NCI-H1105 (cell line): Measurements from ENCODE around the gene ZNF280A.
"Not testable (repeated sequence)": the region's sequence is repeated elsewhere in the genome, so short reads cannot be mapped to it uniquely, and the experiment has no call there.

ENCODE experiments used
- DNase-seq: peaks from one replicate; lab custom pipeline; 2025; lab: John Stamatoyannopoulos, UW

Gene ZNF280A

DNA sequence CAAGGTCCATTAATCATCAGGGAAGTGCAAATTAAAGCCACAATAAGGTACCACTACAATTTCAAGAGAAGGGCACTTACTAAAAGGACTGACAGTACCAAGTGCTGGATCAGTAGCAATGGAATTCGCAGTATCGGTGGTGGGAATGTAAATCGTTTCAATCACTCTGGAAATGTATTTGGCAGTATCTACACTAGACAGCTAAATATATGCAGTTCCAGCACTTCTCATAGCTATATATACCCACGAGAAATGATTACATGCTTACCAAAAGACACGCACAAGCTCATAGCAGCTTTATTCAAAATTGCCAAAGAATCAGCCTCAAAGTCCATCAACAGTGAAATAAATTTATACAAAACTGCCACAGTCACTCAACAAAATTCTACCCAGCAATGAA is 7.1 kb downstream of the ZNF280A start:
- no peak for DNase-seq

- DNase-seq: not testable (repeated sequence)
Observed at GRCh38 chr22:22510833-22511232, 9.2 kb downstream of the ZNF280A start.

GRCh38 chr22:22509912-22510311 is 10.2 kb downstream of the ZNF280A start:
- not testable (repeated sequence) for DNase-seq

GRCh38 chr22:22508274-22509176 is 11.5 kb downstream of the ZNF280A start, which contains the start of gene ZNF280B:
ZNF280B (minus strand) TSS chr22:22508742; CDS start chr22:22489398, 19,344 bp downstream.
- peak; percentile 80 for DNase-seq

DNA sequence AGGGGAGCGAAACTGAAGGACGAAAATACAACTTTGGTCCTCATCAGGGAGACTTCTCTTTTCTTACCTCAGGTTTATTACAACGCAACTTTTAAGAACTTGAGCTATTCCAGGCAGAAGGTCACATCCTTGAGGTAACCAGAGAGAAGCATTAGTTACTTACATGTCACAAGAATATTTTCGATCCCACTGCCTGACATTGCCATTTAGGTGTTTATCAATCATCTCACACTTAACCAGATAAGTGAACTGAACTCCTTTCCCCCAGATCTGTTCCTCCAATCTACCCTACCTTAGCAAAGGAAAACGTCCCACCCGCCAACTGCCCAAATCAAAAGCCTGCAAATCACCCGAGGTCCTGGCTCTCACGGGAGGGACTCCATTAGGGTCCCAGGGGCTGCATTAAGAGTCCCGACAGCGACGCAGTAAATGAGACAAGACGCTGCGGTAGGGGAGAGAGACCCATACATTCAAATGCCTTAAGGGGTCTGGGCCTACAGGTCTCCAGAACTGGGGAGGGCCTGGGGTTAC is 12.3 kb downstream of the ZNF280A start:
- DNase-seq: no peak

DNA sequence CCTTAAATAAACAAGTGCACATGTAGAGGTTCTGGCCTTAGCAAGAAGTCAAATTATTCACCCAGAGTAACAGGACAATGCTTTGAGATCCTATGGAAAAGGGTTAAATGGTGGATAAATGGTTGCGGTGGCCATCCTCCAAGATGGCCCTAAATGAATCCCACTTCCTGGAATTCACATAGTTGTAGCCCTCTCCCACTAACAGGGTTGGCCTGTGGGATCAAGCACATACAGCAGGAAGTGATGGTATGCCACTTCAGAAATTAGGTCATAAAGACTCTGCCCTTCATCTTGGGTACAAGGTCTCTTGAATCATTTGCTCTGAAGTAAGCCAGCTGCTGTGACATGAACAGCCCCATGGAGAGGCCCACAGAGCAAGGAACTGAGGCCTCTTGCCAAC is 13.3 kb downstream of the ZNF280A start:
- no peak for DNase-seq

DNA sequence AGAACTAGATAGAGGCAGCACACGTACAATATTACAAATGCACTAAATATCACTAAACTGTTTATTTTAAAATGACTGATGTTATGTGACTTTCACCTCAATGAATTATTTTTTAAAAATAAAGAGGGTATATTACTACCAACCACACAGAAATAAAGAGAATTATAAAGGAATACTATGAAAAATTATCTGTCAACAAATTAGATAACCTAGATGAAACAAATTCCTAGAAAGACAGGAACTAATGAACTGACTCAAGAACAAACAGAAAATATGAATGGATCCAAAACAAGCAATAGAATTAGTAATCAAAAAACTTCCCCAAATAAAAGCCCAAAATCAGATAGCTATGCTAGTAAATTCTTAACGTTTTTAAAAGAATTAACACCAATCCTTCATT is 21.8 kb downstream of the ZNF280A start:
- DNase-seq: no peak

- DNase-seq: not testable (repeated sequence)
Observed at GRCh38 chr22:22491589-22491988, 28.5 kb downstream of the ZNF280A start.

DNA sequence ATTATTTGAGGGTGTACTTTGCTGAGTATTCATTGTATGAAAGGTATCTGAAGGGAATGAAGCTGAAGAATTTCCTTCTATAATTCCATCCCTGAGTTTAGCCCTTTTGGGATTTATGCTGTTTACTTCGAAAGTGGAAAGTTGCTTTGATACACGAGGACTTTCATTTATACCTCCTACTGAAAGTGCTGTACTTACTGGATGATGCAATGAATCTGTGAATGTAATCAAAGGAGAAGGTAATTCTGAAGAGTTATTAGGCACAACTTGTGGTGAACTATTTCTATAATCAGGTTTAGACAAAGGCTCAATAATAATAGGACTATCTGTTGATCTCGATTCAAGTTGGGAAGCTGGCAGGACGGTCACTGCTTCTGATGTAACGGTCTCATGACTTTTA is 31.3 kb downstream of the ZNF280A start:
- DNase-seq: no peak

DNA sequence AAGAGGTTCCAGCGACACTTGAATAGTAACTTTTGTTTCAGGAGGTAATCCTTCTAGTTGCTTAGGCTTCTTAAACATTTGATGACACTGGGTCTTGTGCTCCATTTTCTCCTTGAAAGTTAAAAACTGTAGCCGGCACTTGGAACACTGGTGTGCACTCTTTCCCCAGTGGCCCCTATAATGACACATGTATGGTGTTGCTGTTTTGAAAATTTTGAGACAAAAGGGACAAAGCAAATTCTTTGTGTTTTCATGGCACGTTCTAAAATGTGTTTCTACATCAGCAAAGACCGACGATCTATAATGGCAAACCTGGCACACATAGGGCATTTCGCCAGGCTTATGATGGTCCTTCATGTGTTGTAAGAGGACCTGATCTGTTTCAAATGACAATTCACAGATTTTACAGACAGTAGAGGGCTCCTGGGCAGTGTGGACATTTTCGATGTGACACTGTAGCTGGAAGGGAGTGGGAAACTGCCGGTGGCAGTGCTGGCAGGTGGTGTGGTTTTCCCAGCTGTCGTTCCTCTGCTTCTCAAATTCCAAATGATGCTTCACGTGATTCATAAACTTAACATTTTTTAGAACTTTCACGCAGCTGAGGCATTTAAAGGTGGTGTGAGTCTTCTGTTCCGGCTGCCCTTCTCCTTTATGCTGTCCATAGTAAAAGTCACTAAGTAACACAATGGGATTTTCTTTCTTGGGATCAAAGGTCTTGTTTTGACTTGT is 32.0 kb downstream of the ZNF280A start:
- no peak for DNase-seq

- no peak for DNase-seq
Observed at GRCh38 chr22:22487059-22487458, 33.0 kb downstream of the ZNF280A start.

DNA sequence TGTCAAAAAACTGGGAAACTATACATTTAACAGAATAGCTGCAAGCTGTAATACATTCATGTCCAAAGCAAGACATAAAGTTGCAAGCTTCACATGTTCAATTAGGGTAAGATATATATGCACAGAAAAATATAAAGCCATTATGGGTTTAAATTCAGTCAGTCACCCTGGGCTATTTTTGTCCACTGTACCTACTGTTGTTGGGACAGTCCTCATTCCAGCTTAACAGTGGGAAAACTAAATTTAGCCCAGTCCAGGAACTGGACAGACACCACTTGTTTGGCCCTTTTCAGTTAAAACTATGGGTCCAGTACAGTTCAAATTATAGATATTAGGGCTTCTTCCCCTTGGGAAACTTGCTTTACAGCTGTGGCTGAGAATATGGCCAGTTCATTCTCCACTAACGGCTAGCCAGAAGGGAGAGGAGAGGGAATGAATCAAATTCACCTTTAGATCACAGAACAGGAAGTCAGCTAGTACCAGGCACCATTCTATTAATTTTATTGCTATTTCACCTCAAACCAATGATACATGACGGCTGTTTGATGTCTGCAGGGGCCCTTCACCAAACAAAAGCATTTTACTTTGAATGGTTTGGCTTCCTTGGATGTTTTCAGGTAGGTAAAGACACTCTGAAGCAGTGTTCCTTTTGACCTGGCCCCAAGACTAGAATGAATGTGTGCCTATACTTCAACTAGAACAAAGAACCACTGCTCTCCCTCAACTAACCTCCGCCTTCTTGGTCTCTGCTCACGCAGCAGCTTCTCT is 33.8 kb downstream of the ZNF280A start:
- DNase-seq: no peak

DNA sequence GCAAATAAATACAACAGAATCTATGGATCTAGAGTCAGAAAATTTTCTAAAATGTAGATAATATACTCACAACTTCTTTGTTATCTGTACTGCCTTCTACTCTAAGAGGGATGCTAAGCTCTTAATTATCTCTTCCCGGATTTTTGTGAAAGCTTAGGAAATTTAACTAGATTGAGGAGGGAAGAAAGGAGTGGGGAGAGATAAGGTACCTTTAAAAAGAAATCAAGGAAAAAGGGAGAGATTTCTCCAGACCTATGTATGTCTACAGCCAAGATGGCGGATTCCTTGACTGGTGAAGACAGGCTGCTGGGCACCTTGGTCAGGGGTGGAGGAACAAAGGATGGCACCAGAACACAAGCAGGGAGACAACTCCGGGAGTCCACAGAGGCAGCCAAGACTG is 34.5 kb downstream of the ZNF280A start:
- DNase-seq: no peak

DNA sequence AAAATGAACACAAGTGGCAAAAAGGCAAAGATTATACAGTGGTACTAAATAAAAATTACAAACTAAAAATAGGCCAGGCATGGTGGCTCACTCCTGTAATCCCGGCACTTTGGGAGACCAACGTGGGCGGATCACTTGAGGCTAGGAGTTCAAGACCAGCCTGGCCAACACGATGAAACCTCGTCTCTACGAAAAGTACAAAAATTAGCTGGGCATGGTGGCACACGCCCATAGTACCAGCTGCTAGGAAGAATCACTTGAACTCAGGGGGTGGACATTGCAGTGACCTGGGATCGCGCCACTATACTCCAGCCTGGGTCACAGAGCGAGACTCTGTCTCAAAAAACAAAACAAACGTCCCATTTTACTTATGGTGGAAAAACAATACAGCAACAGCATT is 36.0 kb downstream of the ZNF280A start:
- no peak for DNase-seq

- no peak for DNase-seq
Observed at GRCh38 chr22:22480940-22481339, 39.1 kb downstream of the ZNF280A start.

- DNase-seq: no peak
Observed at GRCh38 chr22:22479999-22480532, 40.0 kb downstream of the ZNF280A start.

DNA sequence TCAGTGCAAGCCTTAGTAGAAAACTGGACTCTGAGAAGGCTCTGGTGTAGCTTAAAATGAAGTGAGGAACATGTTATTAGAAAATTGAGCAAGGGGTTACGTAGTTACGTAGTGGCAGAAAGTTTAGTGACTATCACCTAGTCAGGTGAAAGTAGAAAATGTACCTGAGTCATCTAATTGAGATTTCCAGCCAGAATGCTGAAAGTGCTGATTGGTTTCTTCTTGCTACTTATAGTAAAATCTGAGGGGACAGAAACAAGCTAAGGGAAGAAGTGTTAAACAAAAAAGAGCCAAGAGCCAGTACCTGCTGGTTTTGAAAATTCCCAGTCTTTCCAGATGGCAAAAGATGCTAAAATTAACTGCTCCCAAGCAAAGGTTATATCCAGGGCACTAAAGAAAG is 41.0 kb downstream of the ZNF280A start:
- no peak for DNase-seq

- DNase-seq: no peak
Observed at GRCh38 chr22:22478470-22478869, 41.6 kb downstream of the ZNF280A start.

GRCh38 chr22:22474733-22475132 is 45.3 kb downstream of the ZNF280A start:
- no peak for DNase-seq

DNA sequence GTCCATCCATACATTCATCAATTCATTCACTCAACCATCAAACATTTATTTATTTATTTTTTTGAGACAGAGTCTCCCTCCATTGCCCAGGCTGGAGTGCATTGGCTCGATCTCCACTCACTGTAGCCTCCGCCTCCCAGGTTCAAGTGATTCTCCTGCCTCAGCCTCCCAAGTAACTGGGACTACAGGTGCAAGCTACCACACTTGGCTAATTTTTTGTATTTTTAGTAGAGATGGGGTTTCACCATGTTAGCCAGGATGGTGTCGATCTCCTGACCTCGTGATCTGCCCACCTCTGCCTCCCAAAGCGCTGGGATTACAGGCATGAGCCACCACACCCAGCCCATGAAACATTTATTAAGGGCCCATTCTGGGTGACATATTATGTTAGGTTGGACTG is 49.0 kb downstream of the ZNF280A start:
- DNase-seq: not testable (repeated sequence)

DNA sequence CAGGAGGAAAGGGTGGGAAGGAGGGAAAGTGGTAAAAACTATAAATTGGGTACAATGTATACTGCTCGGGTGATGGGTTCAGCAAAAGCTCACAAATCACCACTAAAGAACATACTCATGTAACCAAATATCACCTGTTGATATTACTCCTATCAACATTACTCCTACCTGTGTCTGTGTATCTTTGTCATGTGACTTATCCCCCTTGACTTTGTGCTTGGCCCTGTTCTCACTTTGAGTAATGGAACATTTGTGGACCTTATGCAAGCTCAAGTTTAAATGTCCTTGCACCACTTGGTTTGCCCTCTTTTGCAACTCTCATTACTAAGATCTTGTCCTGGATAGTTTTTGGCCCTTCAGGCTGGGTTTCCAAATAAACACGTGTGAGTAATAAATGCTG is 50.5 kb downstream of the ZNF280A start:
- DNase-seq: no peak
